NCI-H1694 (cell line): ENCODE results near the gene AKAP9.
"Not testable (repeated sequence)": the region's sequence is repeated elsewhere in the genome, so short reads cannot be mapped to it uniquely, and the experiment has no call there.

Experiments used
- DNase-seq: peaks from one replicate; lab custom pipeline; 2025; lab: John Stamatoyannopoulos, UW

Gene AKAP9

DNA sequence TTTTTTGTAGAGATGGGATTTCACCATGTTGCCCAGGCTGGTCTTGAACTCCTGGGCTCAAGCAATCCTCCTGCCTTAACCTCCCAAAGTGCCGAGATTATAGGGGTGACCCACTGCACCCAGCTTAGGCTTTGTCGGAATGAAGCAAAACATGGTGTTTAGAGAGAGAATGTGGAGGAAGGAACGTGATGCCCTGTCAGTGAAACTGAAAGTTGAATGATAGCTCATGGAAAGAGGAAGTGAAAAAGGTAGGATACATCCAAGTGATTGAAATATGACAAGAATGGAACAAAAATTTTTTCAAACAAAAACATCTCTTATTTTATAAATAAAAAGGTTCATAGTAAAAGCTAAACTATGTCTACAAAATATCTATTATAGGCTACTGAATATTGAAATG lies 5.9 kb downstream of the AKAP9 start:
- no peak for DNase-seq

DNA sequence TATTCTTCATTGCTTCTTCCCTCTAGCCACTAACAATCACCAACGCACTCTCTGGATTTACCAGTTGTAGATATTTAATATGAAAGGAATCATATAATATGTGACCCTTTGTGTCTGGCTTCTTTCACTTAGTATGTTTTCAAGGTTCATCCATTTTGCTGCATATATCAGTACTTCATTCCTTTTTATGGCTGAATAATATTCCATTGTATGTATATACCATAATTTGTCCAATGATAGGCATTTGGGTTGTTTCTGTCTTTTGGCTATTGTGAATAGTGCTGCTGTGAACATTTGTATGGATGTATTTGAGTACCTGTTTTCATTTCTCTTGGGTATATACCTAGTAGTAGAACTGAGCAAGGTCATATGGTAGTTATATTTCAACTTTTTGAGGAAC lies 7.3 kb downstream of the AKAP9 start:
- DNase-seq, result no peak

DNA sequence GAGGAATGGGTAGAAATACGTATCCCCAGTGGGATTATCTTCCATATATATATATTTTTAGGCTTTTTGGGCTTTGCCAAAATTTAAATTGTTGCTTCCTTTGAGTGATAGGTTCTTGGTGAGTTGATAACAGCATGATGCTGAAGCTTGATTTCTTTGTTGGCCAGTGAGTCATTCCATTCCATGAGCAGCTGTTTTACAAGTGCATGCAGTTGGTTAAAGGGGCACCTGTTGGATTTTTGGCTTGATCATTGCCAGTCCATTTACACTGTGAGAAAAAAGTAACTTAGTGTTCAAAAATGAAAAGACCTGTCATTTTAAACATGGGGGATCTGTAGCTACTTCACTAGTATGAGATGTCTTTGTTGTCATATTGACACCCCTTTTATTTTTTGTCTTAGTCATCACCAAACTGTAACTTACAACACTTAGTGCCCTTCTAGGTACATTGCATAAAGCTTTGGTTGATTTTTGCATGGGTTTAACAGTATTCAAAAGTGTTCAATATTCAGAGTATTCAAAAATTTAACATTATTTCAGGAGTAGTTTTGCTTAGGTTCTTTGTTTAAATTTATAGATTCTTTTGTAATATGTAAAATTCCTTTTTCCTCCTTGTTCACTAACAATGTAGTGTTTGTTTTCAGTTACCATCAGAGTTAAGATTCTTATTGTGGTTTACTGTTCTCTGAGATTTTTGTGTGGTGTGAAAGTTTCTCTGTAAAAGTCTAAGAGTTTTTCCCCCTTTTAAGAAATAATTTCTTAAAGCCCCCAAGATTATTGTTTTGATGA lies 8.8 kb downstream of the AKAP9 start:
- no peak for DNase-seq

DNA sequence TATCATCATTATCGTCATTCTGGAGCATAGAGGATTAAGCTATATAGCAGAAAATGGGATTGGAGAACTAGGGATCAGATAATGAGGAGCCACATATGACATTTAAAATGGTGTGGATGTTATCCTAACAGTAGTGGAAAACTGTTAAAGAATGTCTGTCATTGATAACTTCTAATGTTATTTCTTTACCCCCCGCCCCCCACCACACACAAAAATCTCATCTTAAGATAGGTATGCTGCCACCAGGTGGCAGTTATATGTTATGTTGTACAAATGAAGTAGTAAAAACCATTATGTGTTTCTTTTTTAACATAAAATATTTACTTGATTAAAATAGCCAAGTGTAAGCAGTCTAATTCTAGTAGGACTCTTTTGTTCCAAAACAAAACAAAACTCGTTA lies 13.0 kb downstream of the AKAP9 start:
- DNase-seq, result no peak

DNA sequence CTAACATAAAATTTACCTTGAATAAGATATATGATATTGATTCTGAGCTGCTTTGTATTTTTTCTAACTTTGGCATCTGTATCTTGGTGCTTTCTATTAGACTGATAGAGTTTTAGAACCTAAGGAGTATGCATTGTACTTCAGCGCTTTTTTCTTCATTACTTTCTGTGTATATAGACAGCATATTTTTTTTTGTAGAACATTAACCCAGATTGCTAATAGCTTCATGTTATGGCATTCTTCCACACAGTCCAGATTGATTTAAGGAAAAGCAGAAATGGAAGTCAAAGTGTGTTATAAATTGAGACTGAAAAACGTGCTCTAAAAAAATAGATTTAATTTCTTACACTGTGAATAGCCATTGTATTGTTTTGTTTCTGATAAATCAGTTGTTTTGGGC lies 15.8 kb downstream of the AKAP9 start:
- DNase-seq, result not testable (repeated sequence)

DNA sequence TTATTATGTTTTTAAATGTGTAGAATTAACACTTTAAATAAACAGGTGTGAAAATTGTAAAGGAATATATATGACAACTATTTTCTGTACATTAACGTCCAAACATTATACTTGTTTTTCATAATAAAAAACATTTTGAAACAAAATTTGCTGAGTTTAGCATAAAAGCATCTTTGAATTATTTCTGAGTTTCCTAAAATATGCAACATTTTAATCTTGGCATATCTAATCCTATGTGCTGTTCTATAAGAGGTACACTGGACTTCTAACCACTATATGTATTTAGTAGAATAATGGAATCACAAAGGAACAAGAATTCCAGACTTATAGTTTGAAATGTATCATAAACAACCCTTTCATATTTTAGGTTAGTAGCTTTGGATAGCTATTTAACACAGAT lies 16.6 kb downstream of the AKAP9 start:
- DNase-seq, result no peak

DNA sequence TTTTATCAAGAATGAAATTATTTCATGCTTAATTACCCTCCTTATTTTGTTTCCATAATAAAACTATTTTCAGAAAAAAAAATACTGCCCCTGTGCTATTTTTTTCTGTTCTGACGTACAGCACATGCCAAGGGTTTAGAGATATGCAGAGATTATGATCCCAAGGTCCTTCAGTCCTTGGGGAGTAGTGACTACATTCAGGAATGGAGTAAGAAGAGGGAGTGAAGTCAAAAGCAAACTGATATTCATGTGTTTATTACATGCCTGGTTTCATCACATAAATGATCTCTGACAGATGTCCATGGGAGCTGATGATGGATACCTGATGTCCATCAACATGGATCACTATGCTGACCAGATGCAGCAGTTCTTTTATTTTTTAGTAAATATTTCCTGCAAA lies 17.2 kb downstream of the AKAP9 start:
- no peak for DNase-seq

DNA sequence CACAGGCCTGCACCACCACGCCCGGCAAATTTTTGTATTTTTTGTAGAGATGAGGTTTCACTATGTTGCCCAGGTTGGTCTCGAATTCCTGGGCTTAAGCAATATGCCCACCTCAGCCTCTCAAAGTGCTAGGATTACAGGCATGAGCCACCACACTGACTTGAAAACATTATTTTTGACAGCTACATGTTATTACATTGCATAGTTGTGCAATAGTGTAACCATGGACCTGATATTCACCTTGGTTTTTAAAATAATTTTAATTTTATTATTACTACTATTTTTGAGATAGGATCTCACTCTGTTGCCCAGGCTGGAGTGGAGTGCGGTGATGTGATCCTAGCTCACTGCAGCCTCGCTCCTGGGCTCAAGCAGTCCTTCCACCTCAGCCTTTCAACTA lies 18.4 kb downstream of the AKAP9 start:
- no peak for DNase-seq

DNA sequence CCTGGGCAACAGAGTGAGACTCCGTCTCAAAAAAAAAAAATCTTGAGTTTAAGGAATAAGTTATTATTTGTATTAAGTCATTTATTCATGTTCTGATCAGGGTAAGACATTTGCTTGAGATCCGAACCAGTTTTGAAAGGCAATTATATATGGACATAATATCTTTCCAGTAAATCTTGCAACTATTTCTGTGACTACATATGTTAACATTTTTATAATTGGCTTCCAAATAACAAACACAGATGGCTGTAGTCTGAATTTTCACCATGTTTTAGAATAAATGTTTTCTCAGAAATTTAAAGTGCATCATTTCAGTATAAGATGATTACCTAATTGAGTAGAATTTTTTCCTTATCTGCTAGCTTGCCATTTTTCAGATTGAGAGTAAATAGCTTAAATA lies 21.2 kb downstream of the AKAP9 start:
- DNase-seq, result no peak

DNA sequence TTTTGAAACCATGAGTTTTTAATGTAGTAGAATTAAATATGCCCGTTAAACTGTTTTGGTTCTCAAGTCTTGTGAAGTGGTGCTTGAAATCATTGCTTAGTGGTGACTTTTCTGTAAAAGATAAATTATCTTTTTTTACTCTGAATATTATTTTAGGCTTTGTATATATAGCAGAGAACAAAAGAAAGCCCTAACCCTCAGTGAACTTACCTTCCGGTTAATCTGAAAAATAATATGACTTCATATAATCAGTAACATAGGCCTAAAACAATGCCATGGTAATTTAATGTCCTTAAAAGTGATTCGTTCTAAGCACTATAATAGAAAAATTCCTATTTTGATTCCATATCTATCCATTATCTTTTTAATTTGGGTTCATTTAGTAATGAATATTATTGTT lies 21.8 kb downstream of the AKAP9 start:
- DNase-seq, result no peak

DNA sequence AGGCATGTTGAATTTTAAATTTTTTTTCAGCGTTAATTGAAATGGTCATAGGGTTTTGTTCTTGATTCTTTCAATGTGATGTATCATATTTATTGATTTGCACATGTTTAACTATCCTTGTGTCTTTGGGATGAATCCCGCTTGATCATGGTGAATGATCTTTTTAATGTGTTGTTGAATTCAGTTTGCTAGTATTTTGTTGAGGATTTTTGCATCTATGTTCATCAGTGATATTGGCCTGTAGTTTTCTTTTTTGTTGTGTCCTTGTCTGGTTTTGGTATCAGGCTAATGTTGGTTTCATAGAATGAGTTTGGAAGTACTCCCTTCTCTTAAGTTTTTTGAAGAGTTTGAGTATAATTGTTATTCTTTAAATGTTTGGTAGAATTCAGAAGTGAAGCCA lies 26.9 kb downstream of the AKAP9 start:
- not testable (repeated sequence) for DNase-seq

DNA sequence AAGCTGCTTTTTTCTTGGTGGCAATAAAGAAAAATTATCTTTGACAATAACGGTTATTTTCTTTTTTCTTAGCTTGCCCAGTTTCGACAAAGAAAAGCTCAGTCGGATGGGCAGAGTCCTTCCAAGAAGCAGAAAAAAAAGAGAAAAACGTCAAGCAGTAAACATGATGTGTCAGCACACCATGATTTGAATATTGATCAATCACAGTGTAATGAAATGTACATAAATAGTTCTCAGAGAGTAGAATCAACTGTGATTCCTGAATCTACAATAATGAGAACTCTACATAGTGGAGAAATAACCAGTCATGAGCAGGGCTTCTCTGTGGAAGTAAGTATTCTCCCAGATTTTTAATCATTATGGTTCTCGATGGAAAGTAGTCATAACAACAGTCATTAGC lies 33.0 kb downstream of the AKAP9 start:
- DNase-seq, result no peak

DNA sequence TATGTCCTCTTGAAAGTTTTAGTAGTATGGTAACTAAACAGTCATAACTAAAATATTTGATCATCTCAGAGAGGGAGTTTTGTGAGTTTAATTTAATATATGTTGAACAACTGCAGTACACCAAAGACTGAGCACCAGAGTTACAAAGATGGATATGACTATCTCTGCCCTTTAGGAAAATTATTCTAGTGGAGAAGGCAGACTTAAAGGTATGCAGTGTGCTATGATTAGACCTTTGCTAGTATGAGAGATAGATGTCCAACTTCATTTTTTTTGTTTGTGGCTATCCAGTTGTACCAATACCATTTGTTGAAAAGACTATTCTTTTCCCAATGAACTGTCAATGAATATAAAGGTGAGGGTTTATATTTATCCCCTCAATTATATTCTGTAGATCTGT lies 33.4 kb downstream of the AKAP9 start:
- DNase-seq, result no peak

DNA sequence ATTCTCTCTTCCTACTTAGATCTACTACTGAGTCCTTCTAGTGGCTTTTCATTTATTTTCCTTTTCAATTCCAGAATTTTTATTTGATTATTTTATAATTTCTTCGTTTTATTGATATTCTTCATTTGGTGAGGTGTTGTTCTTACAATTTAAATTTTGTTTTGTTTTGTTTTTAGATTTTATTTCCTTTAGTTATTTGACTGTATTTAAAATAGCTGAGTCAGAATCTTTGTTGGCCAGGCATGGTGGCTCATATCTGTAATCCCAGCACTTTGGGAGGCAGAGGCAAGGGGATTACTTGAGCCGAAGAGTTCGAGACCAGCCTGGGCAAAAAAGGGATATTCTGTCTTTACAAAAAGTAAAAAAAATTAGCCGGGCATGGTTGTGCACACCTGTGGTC lies 36.1 kb downstream of the AKAP9 start:
- no peak for DNase-seq

DNA sequence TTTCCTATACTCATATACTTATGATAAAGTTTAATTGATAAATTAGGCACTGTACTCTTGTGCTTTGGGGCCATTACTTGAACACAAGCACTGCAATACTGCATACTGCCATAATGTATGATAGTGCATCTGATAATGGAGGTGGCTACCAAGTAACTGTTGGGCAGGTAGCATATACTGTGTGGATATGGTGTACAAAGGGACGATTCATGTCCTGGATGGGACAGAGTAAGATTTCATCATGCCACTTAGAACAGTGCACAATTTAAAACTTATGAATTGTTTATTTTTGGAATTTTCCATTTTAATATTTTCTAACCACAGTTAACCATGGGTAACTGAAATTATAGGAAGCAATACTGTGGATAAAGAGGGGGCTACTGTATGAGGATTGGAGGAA lies 38.9 kb downstream of the AKAP9 start:
- no peak for DNase-seq

DNA sequence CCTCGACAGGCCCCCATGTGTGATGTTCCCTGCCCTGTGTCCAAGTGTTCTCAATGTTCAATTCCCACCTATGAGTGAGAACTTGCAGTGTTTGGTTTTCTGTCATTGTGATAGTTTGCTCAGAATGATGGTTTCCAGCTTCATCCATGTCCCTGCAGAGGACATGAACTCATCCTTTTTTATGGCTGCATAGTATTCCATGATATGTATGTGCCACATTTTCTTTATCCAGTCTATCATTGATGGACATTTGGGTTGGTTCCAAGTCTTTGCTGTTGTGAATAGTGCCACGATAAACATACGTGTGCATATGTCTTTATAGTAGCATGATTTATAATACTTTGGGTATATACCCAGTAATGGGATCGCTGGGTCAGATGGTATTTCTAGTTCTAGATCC lies 41.7 kb downstream of the AKAP9 start:
- DNase-seq, result not testable (repeated sequence)

DNA sequence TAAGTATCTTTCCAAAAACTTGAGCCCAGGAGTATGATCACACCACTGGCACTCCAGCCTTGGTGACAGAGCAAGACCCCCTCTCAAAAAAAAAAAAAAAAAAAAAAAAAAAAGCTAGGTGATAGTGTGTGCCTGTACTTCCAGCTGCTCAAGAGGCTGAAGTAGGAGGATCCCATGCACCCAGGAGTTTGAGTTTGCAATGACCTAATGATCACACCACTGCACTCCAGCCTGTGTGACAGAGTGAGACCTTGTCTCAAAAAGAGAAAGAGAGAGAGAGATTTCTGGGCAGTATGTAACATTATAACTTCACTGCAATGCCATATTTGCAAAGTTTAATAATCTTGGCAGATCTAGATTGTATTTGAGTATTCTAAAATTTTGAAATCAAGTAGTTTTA lies 47.6 kb downstream of the AKAP9 start:
- DNase-seq, result no peak

DNA sequence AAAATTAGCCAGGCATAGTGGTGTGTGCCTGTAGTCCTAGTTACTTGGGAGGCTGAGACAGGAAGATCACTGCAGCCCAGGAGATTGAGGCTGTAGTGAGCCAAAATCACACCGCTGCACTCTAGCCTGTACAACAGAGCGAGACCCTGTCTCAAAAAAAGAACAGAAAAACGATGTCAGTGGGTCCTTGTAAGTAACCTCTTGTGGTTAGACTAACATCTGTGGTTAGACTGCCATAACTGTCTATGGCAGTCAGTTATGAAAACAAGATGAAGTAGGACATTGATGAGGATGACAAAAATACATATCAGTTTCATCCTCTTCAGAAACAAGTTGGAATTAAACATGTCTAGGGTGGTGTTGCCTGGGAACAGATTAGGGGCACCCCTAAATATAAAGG lies 53.3 kb downstream of the AKAP9 start:
- no peak for DNase-seq

DNA sequence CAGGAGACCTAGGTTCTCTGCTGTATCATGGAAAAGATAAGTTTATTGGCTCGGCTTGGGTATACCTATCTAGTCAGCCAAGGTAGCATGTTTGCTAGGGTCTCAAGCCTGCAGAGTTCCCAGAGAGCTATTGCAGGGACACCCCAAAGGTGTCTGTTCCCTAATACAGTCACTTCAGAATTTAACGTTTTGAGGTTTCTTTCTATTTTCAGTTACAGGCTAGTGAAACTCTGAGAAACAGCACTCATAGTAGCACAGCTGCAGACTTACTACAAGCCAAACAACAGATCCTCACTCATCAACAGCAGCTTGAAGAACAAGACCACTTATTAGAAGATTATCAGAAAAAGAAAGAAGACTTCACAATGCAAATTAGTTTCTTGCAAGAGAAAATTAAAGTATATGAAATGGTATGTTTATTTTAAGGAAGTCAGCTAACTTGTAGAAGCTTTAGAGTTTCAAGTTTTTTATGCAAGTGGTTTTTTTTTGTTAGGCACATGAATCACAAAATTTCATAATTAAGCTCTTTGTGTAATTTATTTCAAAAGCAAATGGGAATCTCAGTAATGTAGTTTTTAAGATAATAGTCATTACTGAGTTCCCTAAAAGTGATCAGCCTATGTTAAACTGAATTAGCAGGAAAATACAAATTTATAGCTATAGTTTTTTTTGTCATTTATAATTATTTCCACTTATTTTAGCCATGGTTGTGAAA lies 54.9 kb downstream of the AKAP9 start:
- DNase-seq, result no peak

DNA sequence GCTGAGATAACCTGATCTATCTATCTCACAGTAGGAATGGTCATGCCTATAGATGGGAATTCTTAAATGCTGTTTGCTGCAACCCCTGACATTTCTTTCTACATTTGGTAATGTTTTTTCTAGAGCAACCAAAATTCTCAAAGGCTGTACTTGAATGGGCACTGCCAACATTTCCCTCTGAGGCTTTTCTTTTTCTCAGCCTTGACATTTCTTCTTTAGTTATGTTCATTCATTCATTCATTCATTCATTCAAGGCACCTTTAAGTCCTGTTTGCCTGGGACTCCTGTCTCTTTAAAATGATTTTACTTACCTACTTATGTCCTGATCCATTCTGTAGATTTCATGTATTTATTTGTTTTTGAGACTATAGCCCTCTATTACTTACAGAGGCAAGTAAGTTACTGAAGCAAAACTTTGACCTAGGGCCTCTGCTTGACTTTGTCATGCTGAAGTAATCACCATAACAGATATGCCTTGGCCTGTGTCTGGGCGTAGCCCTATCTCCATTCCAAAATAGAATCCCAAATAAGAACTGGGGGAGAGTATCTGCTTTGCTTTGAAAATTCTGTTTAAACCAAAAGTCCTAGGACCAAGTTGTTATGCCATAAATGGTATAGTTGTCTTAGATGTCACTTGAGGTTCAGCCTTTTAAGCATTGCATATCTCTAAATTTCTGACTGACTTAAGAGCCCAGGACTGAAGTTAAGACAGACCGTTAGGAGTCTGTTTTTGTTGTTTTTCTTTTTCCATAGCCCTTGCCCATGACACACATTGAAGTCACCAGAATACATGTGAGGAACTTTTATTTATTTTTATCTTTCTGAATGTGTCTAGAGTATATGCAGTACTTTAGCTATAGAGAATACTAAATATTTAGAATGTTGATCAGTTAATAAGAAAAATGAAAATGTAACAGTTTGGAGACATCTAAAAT lies 59.2 kb downstream of the AKAP9 start:
- DNase-seq, result no peak

DNA sequence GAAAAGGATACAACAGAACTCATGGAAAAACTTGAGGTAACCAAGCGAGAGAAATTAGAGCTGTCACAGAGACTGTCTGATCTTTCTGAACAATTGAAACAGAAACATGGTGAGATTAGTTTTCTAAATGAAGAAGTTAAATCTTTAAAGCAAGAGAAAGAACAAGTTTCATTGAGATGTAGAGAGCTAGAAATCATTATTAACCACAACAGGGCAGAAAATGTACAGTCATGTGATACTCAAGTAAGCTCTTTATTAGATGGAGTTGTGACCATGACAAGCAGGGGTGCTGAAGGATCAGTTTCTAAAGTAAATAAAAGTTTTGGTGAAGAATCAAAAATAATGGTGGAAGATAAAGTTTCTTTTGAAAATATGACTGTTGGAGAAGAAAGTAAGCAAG lies 62.1 kb downstream of the AKAP9 start:
- no peak for DNase-seq

DNA sequence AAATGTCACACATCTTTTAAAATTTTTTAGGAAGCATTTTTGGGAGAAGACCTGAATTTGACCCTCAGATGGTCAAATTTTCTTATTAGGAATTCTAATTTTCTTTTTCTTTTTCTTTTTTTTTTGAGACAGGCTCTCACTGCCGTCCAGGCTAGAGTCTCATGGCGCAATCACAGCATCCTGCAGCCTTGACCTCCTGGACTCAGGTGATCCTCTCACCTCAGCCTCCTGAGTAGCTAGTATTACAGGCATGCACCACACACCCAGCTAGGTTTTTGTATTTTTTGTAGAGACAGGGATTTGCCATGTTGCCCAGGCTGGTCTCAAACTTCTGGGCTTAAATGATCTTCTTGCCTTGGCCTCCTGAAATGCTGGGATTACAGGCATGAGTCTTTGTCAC lies 65.4 kb downstream of the AKAP9 start:
- DNase-seq, result no peak

DNA sequence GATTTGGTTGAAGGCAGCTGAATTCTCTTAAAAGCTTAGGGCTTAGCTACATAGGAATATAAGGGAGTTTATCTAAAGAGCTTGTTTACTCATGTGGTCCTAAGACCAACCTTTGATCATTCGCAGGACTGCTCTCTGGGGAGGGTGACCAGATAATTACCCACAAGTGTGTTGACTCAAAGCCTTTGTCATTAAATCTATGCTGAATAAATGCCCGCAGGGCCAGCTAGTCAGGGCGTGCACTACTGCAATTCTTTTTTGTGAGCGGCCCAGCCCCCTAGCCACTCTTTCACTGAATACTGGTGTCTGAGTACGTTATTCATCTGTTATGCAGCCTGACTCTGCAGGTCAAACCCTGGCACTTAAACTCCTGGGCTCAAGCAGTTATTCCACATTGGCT lies 69.6 kb downstream of the AKAP9 start:
- DNase-seq, result no peak
